H1 (cell line): ENCODE results near the gene LRRC14B. TPM values are rescaled to one million over a fixed set of nuclear protein-coding genes. Genes with fewer than 3 reads are reported as not detected.

Experiments
- CTCF ChIA-PET: fragments of 300-600 bp; sonication (Branson Sonifier 250); formaldehyde crosslinking; loops from one replicate; lab custom pipeline; 2021; ENCODE audit not compliant: partially characterized antibody; lab: Charles Lee
- POLR2A ChIA-PET: fragments of 300-600 bp; sonication (Branson Sonifier 250); formaldehyde crosslinking; loops from one replicate; lab custom pipeline; 2021; ENCODE audit warnings: inconsistent platforms; ENCODE audit not compliant: partially characterized antibody; lab: Charles Lee
- DNase-seq, 2 experiments: peaks; one replicate each; pipeline versions ENCODE4 v3.0.0 to v3.0.0-alpha.2; 2010 to 2022; ENCODE audit warnings: low spot score in 2 of 2, low read depth in 1 of 2, mixed read lengths in 1 of 2
- FAIRE-seq: peaks from 2 replicates; lab custom pipeline; 2011; peaks lifted over from hg19 to GRCh38; lab: Jason Lieb, UNC
- H2AFZ ChIP-seq: 2 replicates; pipeline ENCODE4 v1.8.1; 2012; ENCODE audit warnings: low read length, inconsistent platforms
- H2AK5ac ChIP-seq: 2 replicates; pipeline ENCODE4 v1.6.1; 2013; ENCODE audit warnings: low read depth, low read length
- H2BK120ac ChIP-seq: replicated peaks from 2 replicates; pipeline ENCODE3; 2013; ENCODE audit warnings: low read depth, low read length, inconsistent platforms
- H2BK12ac ChIP-seq: 2 replicates; pipeline ENCODE4 v1.6.1; 2013; ENCODE audit warnings: low read depth, low read length
- H2BK15ac ChIP-seq: 2 replicates; pipeline ENCODE4 v1.6.1; 2013; ENCODE audit warnings: low read length
- H2BK20ac ChIP-seq: 2 replicates; pipeline ENCODE4 v1.6.1; 2013; ENCODE audit warnings: low read length
- H2BK5ac ChIP-seq: 2 replicates; pipeline ENCODE4 v1.6.1; 2013; ENCODE audit warnings: low read depth, low read length
- H3K14ac ChIP-seq: 2 replicates; pipeline ENCODE4 v1.6.1; 2013; ENCODE audit warnings: inconsistent platforms; ENCODE audit not compliant: insufficient read length
- H3K18ac ChIP-seq: 2 replicates; pipeline ENCODE4 v1.6.1; 2013; ENCODE audit warnings: low read length; ENCODE audit errors: extremely low read depth
- H3K23ac ChIP-seq: 2 replicates; pipeline ENCODE4 v1.6.1; 2013; ENCODE audit warnings: inconsistent platforms; ENCODE audit not compliant: insufficient read length
- H3K23me2 ChIP-seq: 2 replicates; pipeline ENCODE4 v1.6.1; 2013; ENCODE audit warnings: low read depth, low read length
- H3K27ac ChIP-seq: 2 replicates; pipeline ENCODE4 v1.6.1; 2011; ENCODE audit warnings: low read depth, low read length, inconsistent platforms
- H3K27me3 ChIP-seq, 4 experiments: replicated peaks in 1 of 4; 1 replicate in 1 of 4; 2 replicates in 3 of 4; pipeline versions ENCODE4 v1.6.1 to v1.8.1; 2011 to 2013; ENCODE audit warnings: low read length in 3 of 4, mild to moderate bottlenecking in 3 of 4, inconsistent platforms in 2 of 4, mixed read lengths in 2 of 4, moderate library complexity in 1 of 4; ENCODE audit not compliant: control insufficient read depth in 3 of 4, insufficient read depth in 3 of 4; ENCODE audit errors: extremely low read depth in 1 of 4
- H3K36me3 ChIP-seq, 4 experiments: 2 replicates each; pipeline versions ENCODE4 v1.6.1 to v1.8.1; 2011 to 2013; ENCODE audit warnings: mild to moderate bottlenecking in 4 of 4, low read length in 3 of 4, moderate library complexity in 2 of 4, control low read depth in 1 of 4, inconsistent platforms in 1 of 4; ENCODE audit not compliant: insufficient read depth in 4 of 4, control insufficient read depth in 2 of 4
- H3K4ac ChIP-seq: replicated peaks from 2 replicates; pipeline ENCODE3; 2013; ENCODE audit warnings: low read length, low read depth, mixed read lengths, inconsistent platforms; ENCODE audit not compliant: insufficient read length
- H3K4me1 ChIP-seq, 4 experiments: replicated peaks in 1 of 4; 1 replicate in 1 of 4; 2 replicates in 3 of 4; pipeline versions ENCODE4 v1.6.1 to v1.8.1; 2011 to 2013; ENCODE audit warnings: low read length in 3 of 4, inconsistent platforms in 2 of 4, mixed read lengths in 1 of 4; ENCODE audit not compliant: insufficient read depth in 4 of 4, control insufficient read depth in 3 of 4
- H3K4me2 ChIP-seq, 2 experiments: 2 replicates each; pipeline versions ENCODE4 v1.6.1 to v1.8.1; 2011 to 2013; ENCODE audit warnings: low read depth in 2 of 2, low read length in 2 of 2, control low read depth in 1 of 2, inconsistent platforms in 1 of 2, mild to moderate bottlenecking in 1 of 2; ENCODE audit not compliant: insufficient read depth in 1 of 2
- H3K4me3 ChIP-seq, 4 experiments: fragments of 200-600, 300-600 bp in 1 of 4; sonication (generic), shearing (Covaris generic), sonication (Bioruptor Twin) in 1 of 4; 2 replicates each; pipeline versions ENCODE4 v1.5.1 to v1.8.1; 2011 to 2016; ENCODE audit warnings: low read length in 4 of 4, low read depth in 3 of 4, control low read depth in 2 of 4, inconsistent platforms in 2 of 4, mild to moderate bottlenecking in 2 of 4, mixed read lengths in 1 of 4, moderate library complexity in 1 of 4; ENCODE audit not compliant: insufficient read depth in 2 of 4; ENCODE audit errors: extremely low read depth in 1 of 4
- H3K56ac ChIP-seq: replicated peaks from 2 replicates; pipeline ENCODE3; 2013; ENCODE audit warnings: low read depth, mild to moderate bottlenecking, mixed read lengths, low read length, inconsistent platforms; ENCODE audit not compliant: insufficient read length
- H3K79me1 ChIP-seq: 2 replicates; pipeline ENCODE4 v1.6.1; 2013; ENCODE audit warnings: low read depth, low read length, control low read depth
- H3K79me2 ChIP-seq, 2 experiments: 2 replicates each; pipeline versions ENCODE4 v1.6.1 to v1.8.1; 2012 to 2013; ENCODE audit warnings: low read length in 2 of 2, mild to moderate bottlenecking in 2 of 2, inconsistent platforms in 1 of 2; ENCODE audit not compliant: insufficient read depth in 2 of 2, control insufficient read depth in 1 of 2
- H3K9ac ChIP-seq, 4 experiments: replicated peaks in 1 of 4; 1 replicate in 1 of 4; 2 replicates in 3 of 4; pipeline versions ENCODE4 v1.6.1 to v1.8.1; 2011 to 2013; ENCODE audit warnings: low read depth in 3 of 4, low read length in 3 of 4, control low read depth in 2 of 4, mild to moderate bottlenecking in 2 of 4, moderate library complexity in 2 of 4, inconsistent platforms in 1 of 4; ENCODE audit errors: extremely low read depth in 1 of 4
- H3K9me3 ChIP-seq, 2 experiments: 2 replicates each; pipeline versions ENCODE4 v1.6.1 to v1.8.1; 2012 to 2013; ENCODE audit warnings: mild to moderate bottlenecking in 2 of 2, moderate library complexity in 2 of 2, control low read depth in 1 of 2, inconsistent platforms in 1 of 2, low read depth in 1 of 2, low read length in 1 of 2, mixed read lengths in 1 of 2; ENCODE audit not compliant: insufficient read depth in 2 of 2
- H4K20me1 ChIP-seq, 2 experiments: replicated peaks in 1 of 2; 2 replicates each; pipeline versions ENCODE3 to v1.8.1; 2011 to 2013; ENCODE audit warnings: inconsistent platforms in 2 of 2, low read length in 2 of 2, mild to moderate bottlenecking in 1 of 2; ENCODE audit not compliant: insufficient read depth in 2 of 2, control insufficient read depth in 1 of 2
- H4K5ac ChIP-seq: 2 replicates; pipeline ENCODE4 v1.6.1; 2013; ENCODE audit warnings: low read length, low read depth, mixed read lengths, inconsistent platforms; ENCODE audit not compliant: insufficient read length
- H4K8ac ChIP-seq: 2 replicates; pipeline ENCODE4 v1.8.0; 2013; ENCODE audit warnings: mild to moderate bottlenecking, moderate library complexity, low read length, inconsistent platforms; ENCODE audit not compliant: insufficient read depth; ENCODE audit errors: extremely low read depth
- H4K91ac ChIP-seq: replicated peaks from 2 replicates; pipeline ENCODE3; 2013; ENCODE audit warnings: low read length, mixed read lengths, inconsistent platforms; ENCODE audit not compliant: insufficient read length
- BCL11A ChIP-seq, 2 experiments: IDR thresholded peaks; one replicate each; pipeline ENCODE4 v1.6.1; 2011; ENCODE audit warnings: low read depth in 2 of 2, low read length in 2 of 2, mild to moderate bottlenecking in 2 of 2
- CBX5 ChIP-seq: fragments of 300-800, 300-1000 bp; sonication (generic); IDR thresholded peaks from 2 replicates; pipeline ENCODE4 v1.7.1; 2016; ENCODE audit warnings: antibody characterized with exemption, low read length, low read depth
- CBX8 ChIP-seq: fragments of 300-800, 300-1000 bp; sonication (generic); IDR thresholded peaks from 2 replicates; pipeline ENCODE4 v1.7.1; 2016; ENCODE audit warnings: low read depth, low read length, borderline replicate concordance
- CEBPB ChIP-seq: IDR thresholded peaks from 2 replicates; pipeline ENCODE4 v1.6.1; 2012; ENCODE audit warnings: low read depth, low read length
- JUN ChIP-seq: IDR thresholded peaks from 2 replicates; pipeline ENCODE4 v1.6.1; 2011; ENCODE audit warnings: low read depth, mild to moderate bottlenecking, improper control_type of control experiment, low read length
- KDM5A ChIP-seq: fragments of 200-600 bp; IDR thresholded peaks from 2 replicates; pipeline ENCODE4 v1.7.1; 2012; ENCODE audit warnings: mild to moderate bottlenecking, low read length, inconsistent platforms, mixed read lengths
- POLR2AphosphoS5 ChIP-seq: IDR thresholded peaks from 2 replicates; pipeline ENCODE4 v1.6.1; 2011; ENCODE audit warnings: low read depth, low read length
- RXRA ChIP-seq: IDR thresholded peaks from 2 replicates; pipeline ENCODE4 v1.6.1; 2011; ENCODE audit warnings: low read depth, mild to moderate bottlenecking, low read length, moderate library complexity; ENCODE audit not compliant: insufficient read depth
- SAP30 ChIP-seq: fragments of 300-600 bp; sonication (generic); IDR thresholded peaks from 2 replicates; pipeline ENCODE4 v1.7.1; 2012; ENCODE audit warnings: low read length, moderate library complexity, mild to moderate bottlenecking, inconsistent platforms; ENCODE audit not compliant: insufficient read depth, insufficient replicate concordance
- SIN3A ChIP-seq, 2 experiments: IDR thresholded peaks in 1 of 2; conservative IDR thresholded peaks in 1 of 2; 2 replicates each; pipeline ENCODE4 v1.6.1; 2011 to 2012; ENCODE audit warnings: low read length in 2 of 2, improper control_type of control experiment in 1 of 2, low read depth in 1 of 2, mild to moderate bottlenecking in 1 of 2
- YY1 ChIP-seq: IDR thresholded peaks from 2 replicates; pipeline ENCODE4 v1.6.1; 2011; ENCODE audit warnings: low read depth, mild to moderate bottlenecking, low read length
- WGBS, 2 experiments: shearing (Covaris generic) in 1 of 2; methylation state at CpG; one replicate each; pipeline versions ENCODE4 v1.1.6 to v1.1.7; 2013 to 2015; ENCODE audit warnings: low lambda C conversion rate in 2 of 2, mixed read lengths in 2 of 2, inconsistent platforms in 1 of 2, low coverage in 1 of 2, missing lambda C conversion rate in 1 of 2; ENCODE audit not compliant: insufficient replicate concordance in 2 of 2, insufficient coverage in 1 of 2, insufficient read length in 1 of 2; ENCODE audit errors: extremely low coverage in 1 of 2, missing lambda C conversion rate in 1 of 2; 5-methylcytosine and 5-hydroxymethylcytosine counted together
- polyA plus RNA-seq, 7 experiments: library from polyadenylated mRNA; depleted of rRNA in 3 of 7; stranded (reverse) in 5 of 7; unstranded in 2 of 7; fragments of >200 nt in 5 of 7; fragments of 200-250 nt in 2 of 7; gene quantifications; 1 replicate in 5 of 7; 2 replicates in 1 of 7; 4 replicates in 1 of 7; pipeline versions ENCODE4 v1.2.1 to v1.2.3, GENCODE V29; 2011 to 2013; ENCODE audit warnings: missing spikeins in 2 of 7, mixed read lengths in 2 of 7
- total RNA-seq: library from RNA; stranded (reverse); fragmentation: NEBNext Ultra II Directional; extraction: Animal tissue kit (Norgen Biotek cat#: 25700); gene quantifications from 2 replicates; pipeline ENCODE4 v1.2.1, GENCODE V29; 2021
- TF ChIP-seq, protein P1 (sequence below): IDR thresholded peaks from 2 replicates; pipeline ENCODE4 v1.6.1; 2012; ENCODE audit warnings: low read length, inconsistent platforms
- TF ChIP-seq, protein P2 (sequence below): IDR thresholded peaks from 2 replicates; pipeline ENCODE4 v1.6.1; 2012; ENCODE audit warnings: inconsistent platforms

LRRC14B gene
- total and polyA plus RNA-seq, 2 of the 8 experiments (the other 6 are each of a cell fraction or from before 2014, with no cell fraction given) = not detected

DNA sequence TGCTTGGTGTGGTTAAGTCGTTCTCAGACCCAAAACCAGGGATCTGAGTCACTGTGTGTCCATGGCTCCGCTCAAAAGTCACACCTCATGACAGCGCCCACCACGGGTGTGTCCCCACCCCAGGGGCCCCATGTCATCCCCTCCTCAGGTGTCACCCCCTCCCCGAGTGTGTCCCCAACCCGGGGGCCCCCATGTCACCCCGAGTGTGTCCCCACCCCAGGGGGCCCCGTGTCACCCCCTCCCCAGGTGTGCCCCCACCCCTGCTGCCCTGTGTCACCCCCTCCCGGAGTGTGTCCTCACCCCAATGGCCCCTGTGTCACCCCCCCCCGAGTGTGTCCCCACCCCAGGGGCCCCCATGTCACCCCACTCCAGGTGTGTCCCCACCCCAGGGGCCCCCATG lies 5.1 kb downstream of the LRRC14B start:
- Histone ChIP-seq H3K4me2 (no peak overlapping the region), H4K91ac (no peak overlapping the region), H2AFZ (no peak overlapping the region), H3K36me3 (no peaks in the 10 kb centered on the region), H2BK120ac (no peak overlapping the region), H4K8ac (no peak overlapping the region), H3K23me2 (no peaks in the 10 kb centered on the region), H4K5ac (no peak overlapping the region), H3K14ac (no peak overlapping the region), H3K56ac (no peak overlapping the region), H3K27me3 (no peaks in the 10 kb centered on the region), H3K27ac (no peak overlapping the region; the same call in 1 of the 2 replicates), H3K79me1 (no peaks in the 10 kb centered on the region), H3K79me2 (no peaks in the 10 kb centered on the region), H3K4ac (no peak overlapping the region), H2BK5ac (no peak overlapping the region), H2BK15ac (no peak overlapping the region), H3K4me1 (no peaks in the 10 kb centered on the region), H3K4me3 (no peak overlapping the region), H4K20me1 (peaks cover 3 to 5% of the 10 kb centered on the region in 2 experiments), H3K23ac (no peak overlapping the region), H3K9me3 (no peaks in the 10 kb centered on the region), H3K9ac (no peak overlapping the region), H3K18ac (no peak overlapping the region), H2BK20ac (no peak overlapping the region), H2AK5ac (no peak overlapping the region), H2BK12ac (no peak overlapping the region)
- DNase-seq (no peak), FAIRE-seq (no peak)
- CTCF ChIA-PET = no interaction called here
- POLR2A ChIA-PET = interaction anchor here (1.0 kb wide), 1 partner anchor 9 kb away, joined by 4 read pairs; no protein-coding TSS in a partner anchor
- WGBS, 2 experiments = 66% methylated on average over 3 of the region's 10 CpGs; no CpG with 5 or more reads in 1 of the 2 experiments
- TF ChIP-seq JUN (no peak), SIN3A (conservative IDR thresholded peaks at IDR 0.05 in 1 of 2, IDR thresholded peaks at IDR 0.05 in 1 of 2; ENCODE audit: low read depth in 1 of 2, low read length in 2 of 2) (no peak), CBX8 (no peak), SAP30 (no peak), CBX5 (no peak), BCL11A (IDR thresholded peaks at IDR 0.05; ENCODE audit: low read depth in 2 of 2, low read length in 2 of 2) (no peak), CEBPB (no peak), POLR2AphosphoS5 (no peak), KDM5A (no peak), YY1 (no peak), RXRA (no peak)
- TF ChIP-seq, protein P1, sequence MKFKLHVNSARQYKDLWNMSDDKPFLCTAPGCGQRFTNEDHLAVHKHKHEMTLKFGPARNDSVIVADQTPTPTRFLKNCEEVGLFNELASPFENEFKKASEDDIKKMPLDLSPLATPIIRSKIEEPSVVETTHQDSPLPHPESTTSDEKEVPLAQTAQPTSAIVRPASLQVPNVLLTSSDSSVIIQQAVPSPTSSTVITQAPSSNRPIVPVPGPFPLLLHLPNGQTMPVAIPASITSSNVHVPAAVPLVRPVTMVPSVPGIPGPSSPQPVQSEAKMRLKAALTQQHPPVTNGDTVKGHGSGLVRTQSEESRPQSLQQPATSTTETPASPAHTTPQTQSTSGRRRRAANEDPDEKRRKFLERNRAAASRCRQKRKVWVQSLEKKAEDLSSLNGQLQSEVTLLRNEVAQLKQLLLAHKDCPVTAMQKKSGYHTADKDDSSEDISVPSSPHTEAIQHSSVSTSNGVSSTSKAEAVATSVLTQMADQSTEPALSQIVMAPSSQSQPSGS = no peak
- TF ChIP-seq, protein P2, sequence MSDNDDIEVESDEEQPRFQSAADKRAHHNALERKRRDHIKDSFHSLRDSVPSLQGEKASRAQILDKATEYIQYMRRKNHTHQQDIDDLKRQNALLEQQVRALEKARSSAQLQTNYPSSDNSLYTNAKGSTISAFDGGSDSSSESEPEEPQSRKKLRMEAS = no peak
